Panc1 (cell line): ENCODE data around the gene SLC27A3. TPM values are rescaled to one million over a fixed set of nuclear protein-coding genes. Genes with fewer than 3 reads are reported as not detected.
A peak's percentile ranks its signal among the peaks of the same experiment; 100 is the strongest.

Experiments
- ATAC-seq: fragments of 200-7000 bp; cut with Tn5 transposase; 2 replicates; pipeline ENCODE4 v1.9.1; 2020; ENCODE audit warnings: mild to moderate bottlenecking, moderate library complexity
- BruUV-seq: library from RNA; stranded (reverse); fragments of 400-500 nt; replicated peaks from 2 replicates; lab custom pipeline; 2021; lab: Mats Ljungman, UMichigan
- CTCF ChIA-PET: fragments of 300-600 bp; sonication (Branson Sonifier 250); formaldehyde crosslinking; loops from one replicate; lab custom pipeline; 2022; ENCODE audit warnings: antibody characterized with exemption; lab: Charles Lee
- POLR2A ChIA-PET: fragments of 300-600 bp; sonication (Branson Sonifier 250); formaldehyde crosslinking; loops from one replicate; lab custom pipeline; 2022; ENCODE audit warnings: antibody characterized with exemption; lab: Charles Lee
- DNase-seq: peaks from one replicate; pipeline ENCODE4 v3.0.0-alpha.2; 2010; ENCODE audit warnings: low read depth, low spot score
- H3K27ac ChIP-seq: 2 replicates; pipeline ENCODE4 v1.5.1; 2011; ENCODE audit warnings: mild to moderate bottlenecking, low read length, inconsistent platforms
- H3K27me3 ChIP-seq: fragments of 200-500 bp; sonication (Bioruptor generic); 2 replicates; pipeline ENCODE4 v1.6.0; 2014; ENCODE audit warnings: low read length, inconsistent platforms; ENCODE audit not compliant: control insufficient read depth, insufficient read depth
- H3K36me3 ChIP-seq: fragments of 200-500 bp; sonication (Bioruptor generic); 2 replicates; pipeline ENCODE4 v1.5.1; 2014; ENCODE audit warnings: inconsistent platforms, mild to moderate bottlenecking, low read length, moderate library complexity; ENCODE audit not compliant: control insufficient read depth, insufficient read depth
- H3K4me1 ChIP-seq: 2 replicates; pipeline ENCODE4 v1.5.1; 2011; ENCODE audit warnings: inconsistent platforms, mild to moderate bottlenecking, low read length, moderate library complexity; ENCODE audit not compliant: control insufficient read depth, insufficient read depth
- H3K4me3 ChIP-seq, 2 experiments: 2 replicates each; pipeline ENCODE4 v1.5.1; 2011 to 2012; ENCODE audit warnings: low read depth in 2 of 2, low read length in 2 of 2, mild to moderate bottlenecking in 2 of 2, inconsistent platforms in 1 of 2, moderate library complexity in 1 of 2
- H3K9me3 ChIP-seq: fragments of 200-500 bp; sonication (Bioruptor generic); 2 replicates; pipeline ENCODE4 v1.5.1; 2014; ENCODE audit warnings: low read depth, mild to moderate bottlenecking, inconsistent platforms, low read length, moderate library complexity; ENCODE audit not compliant: control insufficient read depth, insufficient read depth
- POLR2AphosphoS5 ChIP-seq: IDR thresholded peaks from 2 replicates; pipeline ENCODE4 v1.6.1; 2012; ENCODE audit warnings: mild to moderate bottlenecking, low read depth, low read length, moderate library complexity
- REST ChIP-seq, 2 experiments: IDR thresholded peaks; 2 replicates each; pipeline ENCODE4 v1.6.1; 2011 to 2012; ENCODE audit warnings: low read depth in 2 of 2, control low read depth in 1 of 2, low read length in 1 of 2, mild to moderate bottlenecking in 1 of 2, moderate library complexity in 1 of 2; ENCODE audit not compliant: insufficient read depth in 1 of 2
- SIN3A ChIP-seq: IDR thresholded peaks from 2 replicates; pipeline ENCODE4 v1.6.1; 2012; ENCODE audit warnings: low read depth, mild to moderate bottlenecking, low read length, moderate library complexity, borderline replicate concordance; ENCODE audit not compliant: insufficient read depth
- TCF7L2 ChIP-seq: IDR thresholded peaks from 2 replicates; pipeline ENCODE4 v1.6.1; 2011; ENCODE audit warnings: mild to moderate bottlenecking, low read depth, low read length, inconsistent platforms
- in situ Hi-C: cut with HindIII; loops from 2 replicates; pipeline ENCODE4 v1.10.0; 2016; ENCODE audit warnings: low sequenced_read_pairs, low pct_unique_long_range_greater_than_20kb
- intact Hi-C: fragments of 100-400 bp; cut with micrococcal nuclease; formaldehyde crosslinking; loops from one replicate; pipeline ENCODE4 v1.10.0; 2022; ENCODE audit not compliant: unreplicated experiment
- total RNA-seq: library from RNA; stranded (reverse); gene quantifications from one replicate; pipeline ENCODE4 v1.2.1, GENCODE V29; 2021; ENCODE audit not compliant: unreplicated experiment
- TF ChIP-seq, protein P1 (sequence below): fragments of 450-650 bp; IDR thresholded peaks from 2 replicates; pipeline ENCODE4 v1.5.1; 2017; ENCODE audit warnings: mild to moderate bottlenecking

The SLC27A3 gene
- total RNA-seq, 1 experiment from 2014 or later: 8.0 TPM

GRCh38 chr1:153818876-153819275, 43.7 kb downstream of the SLC27A3 start:
- BruUV-seq: no TSS peak
- ChIA-PET POLR2A (no interaction called here), CTCF (no interaction called here)
- Histone ChIP-seq H3K9me3 (no peaks in the 10 kb centered on the region), H3K27ac (no peak overlapping the region), H3K4me3 (no peak overlapping the region), H3K36me3 (peaks cover 13% of the 10 kb centered on the region), H3K27me3 (no peaks in the 10 kb centered on the region), H3K4me1 (no peaks in the 10 kb centered on the region)
- intact Hi-C loops (no loop called here), in situ Hi-C loops (no loop called here)
- TF ChIP-seq REST (IDR thresholded peaks at IDR 0.05; ENCODE audit: insufficient read depth in 1 of 2, low read depth in 2 of 2, low read length in 1 of 2) (no peak), TCF7L2 (no peak), POLR2AphosphoS5 (no peak)
- TF ChIP-seq, protein P1, sequence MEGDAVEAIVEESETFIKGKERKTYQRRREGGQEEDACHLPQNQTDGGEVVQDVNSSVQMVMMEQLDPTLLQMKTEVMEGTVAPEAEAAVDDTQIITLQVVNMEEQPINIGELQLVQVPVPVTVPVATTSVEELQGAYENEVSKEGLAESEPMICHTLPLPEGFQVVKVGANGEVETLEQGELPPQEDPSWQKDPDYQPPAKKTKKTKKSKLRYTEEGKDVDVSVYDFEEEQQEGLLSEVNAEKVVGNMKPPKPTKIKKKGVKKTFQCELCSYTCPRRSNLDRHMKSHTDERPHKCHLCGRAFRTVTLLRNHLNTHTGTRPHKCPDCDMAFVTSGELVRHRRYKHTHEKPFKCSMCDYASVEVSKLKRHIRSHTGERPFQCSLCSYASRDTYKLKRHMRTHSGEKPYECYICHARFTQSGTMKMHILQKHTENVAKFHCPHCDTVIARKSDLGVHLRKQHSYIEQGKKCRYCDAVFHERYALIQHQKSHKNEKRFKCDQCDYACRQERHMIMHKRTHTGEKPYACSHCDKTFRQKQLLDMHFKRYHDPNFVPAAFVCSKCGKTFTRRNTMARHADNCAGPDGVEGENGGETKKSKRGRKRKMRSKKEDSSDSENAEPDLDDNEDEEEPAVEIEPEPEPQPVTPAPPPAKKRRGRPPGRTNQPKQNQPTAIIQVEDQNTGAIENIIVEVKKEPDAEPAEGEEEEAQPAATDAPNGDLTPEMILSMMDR: no peak
- no peak for DNase-seq
- ATAC-seq: no peak

DNA sequence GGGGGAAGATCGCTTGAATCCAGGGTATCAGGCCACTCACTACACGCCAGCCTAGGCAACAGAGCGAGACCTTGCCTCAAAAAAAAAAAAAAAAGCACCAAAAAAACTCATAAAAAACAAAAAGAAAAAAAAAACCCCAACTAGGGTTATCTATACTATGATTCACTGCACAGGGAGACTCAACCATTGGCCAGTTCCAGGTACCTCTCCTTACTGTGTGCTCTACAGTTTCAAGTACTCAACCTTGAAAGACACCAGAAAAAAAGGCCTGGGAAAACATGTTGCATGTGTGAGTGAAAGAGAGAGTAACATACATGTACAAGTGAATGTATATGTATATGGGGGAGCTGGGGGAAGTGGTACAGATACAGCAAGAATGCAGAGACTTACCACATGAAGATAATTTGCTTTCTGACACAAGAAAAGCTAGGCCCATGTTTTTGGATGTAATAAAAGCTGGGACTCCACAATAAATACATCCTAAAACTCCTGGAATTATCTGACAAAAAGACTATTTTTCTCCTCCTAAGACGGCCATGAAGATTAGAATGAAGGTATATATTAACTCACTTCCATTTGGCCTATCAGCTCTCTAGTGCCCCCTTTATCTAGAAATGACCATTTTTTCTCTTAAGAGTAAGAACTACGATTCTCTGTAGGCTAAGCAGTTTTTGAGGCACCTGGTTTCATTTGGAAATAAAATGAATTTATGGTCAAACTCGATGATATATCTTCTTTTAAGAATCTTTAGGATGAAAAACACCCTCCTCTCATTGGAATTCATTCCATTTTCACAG, 52.2 kb downstream of the SLC27A3 start:
- H3K36me3 ChIP-seq: no peaks in the 10 kb centered on the region; the same call in 1 of the 2 replicates
- BruUV-seq: TSS peak; percentile 61
- H3K4me1 ChIP-seq: no peaks in the 10 kb centered on the region
- no peak overlapping the region for H3K27ac ChIP-seq
- in situ Hi-C loops (no loop called here), intact Hi-C loops (no loop called here)
- TF ChIP-seq REST (IDR thresholded peaks at IDR 0.05; ENCODE audit: insufficient read depth in 1 of 2, low read depth in 2 of 2, low read length in 1 of 2) (no peak), POLR2AphosphoS5 (no peak), SIN3A (no peak), TCF7L2 (no peak)
- TF ChIP-seq, protein P1: no peak
- no peak overlapping the region for H3K4me3 ChIP-seq
- ATAC-seq (no peak; the same call in 1 of the 2 replicates), DNase-seq (no peak)
- CTCF ChIA-PET: interaction anchor here (0.6 to 0.7 kb wide), 2 partner anchors 119 to 197 kb away, joined by 9 to 12 read pairs; partner anchors contain the start of gene DENND4B
- POLR2A ChIA-PET: interaction anchor here (0.7 kb wide), 1 partner anchor 10 kb away, joined by 9 read pairs; no protein-coding TSS in a partner anchor
- H3K27me3 ChIP-seq: no peaks in the 10 kb centered on the region
- no peaks in the 10 kb centered on the region for H3K9me3 ChIP-seq
